Measurements from ENCODE around the gene CEP68. TPM values are rescaled to one million over a fixed set of nuclear protein-coding genes. Genes with fewer than 3 reads are reported as not detected.
"Not testable (repeated sequence)": the region's sequence is repeated elsewhere in the genome, so short reads cannot be mapped to it uniquely, and the experiment has no call there.

The CEP68 gene
- total RNA-seq, 1 donor from 2014 or later: 29.1 TPM

- DNase-seq (ENCODE audit: low spot score) (no peak), ATAC-seq (no peak)
- intact Hi-C loops (cut with DNase I): no loop called here
These were observed 57.0 kb downstream of the CEP68 start for GRCh38 chr2:65113229-65113628.

DNA sequence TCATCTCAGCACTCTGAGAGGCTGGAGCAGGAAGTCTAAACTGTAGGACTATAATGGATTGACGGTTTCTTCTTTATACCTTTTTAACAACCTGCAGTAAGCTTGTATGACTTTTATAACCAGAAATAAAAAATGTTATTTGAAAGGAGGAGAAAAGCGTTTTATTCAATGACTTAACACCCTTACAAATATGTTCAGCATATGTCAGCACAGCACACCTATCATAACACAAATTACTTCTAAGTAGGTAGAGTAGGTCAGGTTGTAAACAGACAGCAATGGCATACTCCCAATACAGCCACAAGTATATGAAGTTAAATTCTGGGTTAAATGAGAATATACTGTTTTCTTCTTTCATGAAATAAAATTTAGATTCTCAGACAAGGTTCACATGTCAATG, 57.6 kb downstream of the CEP68 start:
- no peak for ATAC-seq
- no peak for DNase-seq (ENCODE audit: low spot score)
- intact Hi-C loops (cut with DNase I): no loop called here

DNA sequence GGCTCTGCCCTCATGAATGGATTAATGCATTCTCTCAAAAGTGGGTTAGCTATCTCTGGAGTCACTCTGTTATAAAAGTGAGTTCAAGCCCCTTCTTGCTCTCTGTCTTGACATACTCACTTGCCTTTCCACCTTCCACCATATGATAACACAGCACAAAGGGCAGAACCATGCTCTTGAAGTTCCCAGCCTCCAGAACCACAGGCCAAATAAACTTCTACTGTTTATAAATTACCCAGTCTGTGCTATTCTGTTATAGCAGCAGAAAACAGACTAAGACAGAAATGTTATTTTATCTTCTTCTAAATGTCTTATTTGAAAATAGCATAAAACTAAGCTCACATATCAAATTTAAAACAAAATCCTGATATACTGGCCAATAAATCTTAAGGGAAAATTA, 58.7 kb downstream of the CEP68 start:
- no peak for DNase-seq (ENCODE audit: low spot score)
- ATAC-seq: no peak
- intact Hi-C loops (cut with DNase I): no loop called here

DNA sequence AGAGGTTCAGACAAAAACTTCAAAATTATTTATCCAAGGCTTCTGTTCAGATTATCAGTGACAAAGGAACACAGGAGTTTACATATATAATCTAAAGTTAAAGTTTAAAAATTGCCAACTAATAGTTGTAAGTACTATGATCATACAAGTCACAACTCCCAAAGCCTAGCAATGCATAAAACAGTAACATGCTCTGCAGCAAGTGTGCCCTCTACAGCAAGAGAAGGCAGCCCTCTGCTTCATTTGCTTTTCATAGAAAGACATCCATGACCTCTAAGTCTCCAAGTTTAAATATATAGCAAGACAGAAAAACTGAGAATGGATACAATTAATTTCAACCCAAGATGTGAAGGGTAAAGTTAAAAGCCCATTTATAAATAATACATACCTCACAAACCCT, 60.4 kb downstream of the CEP68 start:
- intact Hi-C loops (cut with DNase I): no loop called here
- ATAC-seq: no peak
- DNase-seq (ENCODE audit: low spot score): no peak

DNA sequence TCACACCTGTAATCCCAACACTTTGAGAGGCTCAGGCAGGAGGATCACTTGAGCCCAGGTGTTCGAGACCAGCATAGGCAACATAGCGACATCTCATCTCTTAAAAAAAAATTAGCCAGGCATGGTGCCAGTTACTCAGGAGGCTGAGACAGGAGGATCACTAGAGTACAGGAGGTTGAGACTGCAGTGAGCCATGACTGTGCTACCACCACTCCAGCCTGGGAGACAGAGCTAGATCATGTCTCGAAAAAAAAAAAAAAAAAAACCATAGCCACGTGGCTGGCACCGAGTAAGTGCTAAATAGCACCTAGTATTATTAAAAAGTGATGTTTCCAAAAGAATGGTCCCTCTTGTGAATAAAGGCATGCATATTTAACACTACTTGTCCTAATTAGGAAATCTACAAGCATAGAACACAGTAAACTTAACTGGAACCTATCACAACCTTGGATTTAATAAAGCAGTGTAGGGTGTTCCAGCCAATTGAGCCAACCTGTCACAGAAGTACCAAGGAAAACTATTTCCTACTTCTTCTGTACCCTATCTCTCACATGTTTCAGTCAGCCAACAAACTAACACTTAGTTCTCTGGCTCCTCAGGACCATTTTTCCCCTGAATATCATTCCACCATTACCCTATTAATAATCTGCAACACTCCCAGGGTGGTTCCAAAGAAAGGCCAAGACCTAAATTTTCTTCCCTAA, 64.9 kb downstream of the CEP68 start:
- intact Hi-C loops (cut with DNase I): no loop called here
- no peak for ATAC-seq
- DNase-seq (ENCODE audit: low spot score): no peak

- intact Hi-C loops (cut with DNase I): no loop called here
- no peak for ATAC-seq
- DNase-seq (ENCODE audit: low spot score): no peak
These were observed 66.1 kb downstream of the CEP68 start for GRCh38 chr2:65122313-65122712.

- ATAC-seq; intact Hi-C loops (cut with DNase I); DNase-seq (ENCODE audit: low spot score): not testable (repeated sequence)
These were observed 69.2 kb downstream of the CEP68 start for GRCh38 chr2:65125457-65125856.

- no peak for ATAC-seq
- intact Hi-C loops (cut with DNase I): no loop called here
- no peak for DNase-seq (ENCODE audit: low spot score)
These were observed 72.3 kb downstream of the CEP68 start for GRCh38 chr2:65128297-65129190.

GRCh38 chr2:65129286-65129825, 73.1 kb downstream of the CEP68 start:
- peak; percentile 82 for DNase-seq (ENCODE audit: low spot score)
- peak; percentile 45 for ATAC-seq

GRCh38 chr2:65129826-65130663, 73.8 kb downstream of the CEP68 start, which contains the start of gene RAB1A:
TSS of gene RAB1A (minus strand) at chr2:65130106. CDS start at chr2:65129915, 191 bp downstream.
- intact Hi-C loops (cut with DNase I): no loop called here
- ATAC-seq (peak; percentile 99), DNase-seq (ENCODE audit: low spot score) (peak; percentile 99)

More at GRCh38 chr2:65129286-65129825, 73.1 kb downstream of the CEP68 start:
- intact Hi-C loops (cut with DNase I): no loop called here

DNA sequence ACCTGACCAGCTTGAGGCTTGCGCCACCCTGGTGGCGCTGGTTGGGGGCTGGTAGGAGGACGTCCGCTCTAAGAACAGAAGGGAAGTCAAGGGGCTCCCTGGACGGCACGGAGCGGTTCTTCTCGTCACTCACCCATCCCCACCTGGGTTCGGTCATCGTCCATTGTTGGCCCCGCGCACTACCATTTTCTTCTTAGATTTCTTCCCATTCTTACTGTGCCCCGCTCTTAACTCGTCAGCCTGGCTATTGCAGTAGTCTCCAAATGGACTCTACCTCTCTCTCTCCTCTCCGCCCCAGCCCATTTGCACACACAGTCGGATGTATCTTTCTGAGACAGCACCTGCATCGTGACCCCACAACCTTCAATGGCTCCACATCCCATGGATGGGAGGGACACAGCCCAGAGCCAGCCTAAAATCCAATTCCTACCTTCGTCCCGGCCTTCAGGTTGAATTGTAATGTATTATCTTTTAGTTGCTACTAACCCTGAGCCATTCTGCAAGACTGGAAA, 74.5 kb downstream of the CEP68 start:
- DNase-seq (ENCODE audit: low spot score): no peak
- ATAC-seq: peak; percentile 48
- intact Hi-C loops (cut with DNase I): no loop called here

DNA sequence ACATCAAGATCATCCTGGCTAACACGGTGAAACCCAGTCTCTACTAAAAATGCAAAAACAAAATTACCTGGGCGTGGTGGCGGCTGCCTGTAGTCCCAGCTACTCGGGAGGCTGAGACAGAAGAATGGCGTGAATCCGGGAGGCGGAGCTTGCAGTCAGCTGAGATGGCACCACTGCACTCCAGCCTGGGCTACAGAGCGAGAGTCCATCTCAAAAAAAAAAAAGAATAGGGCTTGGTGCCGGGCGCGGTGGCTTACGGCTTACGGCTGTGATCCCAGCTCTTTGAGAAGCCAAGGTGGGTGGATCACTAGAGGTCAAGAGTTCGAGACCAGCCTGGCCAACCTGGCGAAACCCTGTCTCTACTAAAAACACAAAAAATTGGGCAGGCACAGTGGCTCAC, 76.7 kb downstream of the CEP68 start:
- DNase-seq (ENCODE audit: low spot score); ATAC-seq; intact Hi-C loops (cut with DNase I): not testable (repeated sequence)

DNA sequence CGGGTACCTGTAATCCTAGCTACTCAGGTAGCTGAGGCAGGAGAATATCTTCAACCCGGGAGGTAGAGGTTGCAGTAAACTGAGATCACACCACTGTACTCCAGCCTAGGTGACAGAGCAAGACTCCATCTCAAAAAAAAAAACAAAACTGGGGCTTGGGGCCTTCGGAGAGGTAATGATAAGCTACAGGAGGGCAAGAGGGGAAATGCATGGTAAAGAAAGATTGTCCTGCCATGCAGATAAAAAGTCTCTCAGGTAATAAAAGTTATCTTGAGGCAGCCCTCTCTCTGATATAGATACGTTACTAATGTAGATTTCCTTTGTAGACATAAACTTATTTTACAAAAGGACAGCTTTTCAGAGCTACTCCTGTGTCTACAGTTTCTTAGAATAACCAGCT, 77.4 kb downstream of the CEP68 start:
- no peak for DNase-seq (ENCODE audit: low spot score)
- ATAC-seq: no peak
- intact Hi-C loops (cut with DNase I): no loop called here

DNA sequence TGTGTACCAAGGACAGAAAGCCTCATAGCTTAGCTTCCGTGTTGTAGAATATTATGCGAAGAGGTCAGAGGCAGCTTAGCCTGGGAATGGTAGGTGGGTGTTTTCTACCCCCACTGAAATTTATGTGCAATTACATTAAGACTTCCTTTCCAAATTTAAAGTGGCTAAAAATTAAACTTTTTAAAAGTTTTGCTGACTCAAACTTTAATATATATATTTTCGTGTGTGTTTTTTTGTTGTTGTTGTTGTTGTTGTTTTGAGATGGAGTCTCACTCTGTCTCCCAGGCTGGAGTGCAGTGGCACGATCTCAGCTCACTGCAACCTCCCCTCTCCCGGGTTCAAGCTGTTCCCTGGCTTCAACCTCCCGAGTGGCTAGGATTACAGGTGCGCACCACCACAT, 77.9 kb downstream of the CEP68 start:
- intact Hi-C loops (cut with DNase I): no loop called here
- no peak for DNase-seq (ENCODE audit: low spot score)
- ATAC-seq: no peak

- intact Hi-C loops (cut with DNase I): no loop called here
- DNase-seq (ENCODE audit: low spot score): no peak
- ATAC-seq: peak; percentile 53
These were observed 80.0 kb downstream of the CEP68 start for GRCh38 chr2:65136253-65136652.

Measured in sciatic nerve (tissue), 2 donors.